ACC112 (cell line): ENCODE data around the gene SLC66A3.

Experiments used
- H2AFZ ChIP-seq: fragments of 200-600 bp; sonication (generic); one replicate; pipeline ENCODE4 v1.6.0; 2017; ENCODE audit warnings: antibody characterized with exemption, low read length; ENCODE audit not compliant: unreplicated experiment
- H3K27ac ChIP-seq: fragments of 200-600 bp; sonication (generic); 2 replicates; pipeline ENCODE4 v1.5.1; 2014; ENCODE audit warnings: low read depth, mild to moderate bottlenecking, antibody characterized with exemption, low read length, moderate library complexity
- H3K27me3 ChIP-seq: fragments of 200-600 bp; sonication (generic); 2 replicates; pipeline ENCODE4 v1.6.1; 2014; ENCODE audit warnings: mild to moderate bottlenecking, antibody characterized with exemption, low read length, moderate library complexity, mixed read lengths; ENCODE audit not compliant: insufficient read depth
- H3K36me3 ChIP-seq: fragments of 200-600 bp; sonication (generic); 2 replicates; pipeline ENCODE4 v1.6.1; 2016; ENCODE audit warnings: mild to moderate bottlenecking, antibody characterized with exemption, low read length, moderate library complexity, mixed read lengths; ENCODE audit not compliant: insufficient read depth
- H3K4me1 ChIP-seq: fragments of 200-600 bp; sonication (generic); one replicate; pipeline ENCODE4 v1.6.1; 2016; ENCODE audit warnings: low read length, mixed read lengths; ENCODE audit not compliant: insufficient read depth, unreplicated experiment, control insufficient read depth
- H3K4me3 ChIP-seq: fragments of 200-600 bp; sonication (generic); 2 replicates; pipeline ENCODE4 v1.5.1; 2014; ENCODE audit warnings: mild to moderate bottlenecking, low read depth, low read length
- H3K79me2 ChIP-seq: fragments of 200-600 bp; sonication (generic); one replicate; pipeline ENCODE4 v1.6.0; 2016; ENCODE audit warnings: low read length; ENCODE audit not compliant: control insufficient read depth, unreplicated experiment, insufficient read depth

The SLC66A3 gene

DNA sequence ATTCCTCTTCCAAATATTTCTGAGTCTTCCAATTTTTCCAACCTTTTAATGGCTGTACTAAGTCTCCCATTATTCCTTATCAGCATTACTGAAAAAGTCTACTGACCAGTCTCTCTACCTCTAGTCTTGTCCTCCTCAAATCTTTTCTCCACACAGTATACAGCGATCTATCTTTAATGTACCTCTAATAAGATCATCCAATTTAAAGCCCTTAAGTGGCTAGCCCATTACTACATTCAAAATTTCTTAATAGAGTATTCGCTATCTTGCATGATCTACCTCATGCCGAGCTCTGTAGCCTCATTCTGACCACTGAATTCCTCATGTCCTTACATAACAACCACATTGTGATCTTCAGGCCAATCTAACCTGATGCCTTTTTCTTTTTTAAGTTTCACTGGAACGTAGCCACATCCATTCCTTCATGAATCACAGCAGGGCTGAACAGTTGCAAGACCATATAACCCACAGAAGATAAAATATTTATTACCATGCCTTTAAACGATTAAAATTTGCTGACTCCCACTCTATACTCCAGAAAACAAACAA is 57.9 kb downstream of the SLC66A3 start:
- H3K4me3 ChIP-seq, result no peak overlapping the region
- H3K36me3 ChIP-seq, result peaks cover 27% of the 10 kb centered on the region
- no peaks in the 10 kb centered on the region for H3K27me3 ChIP-seq
- H3K4me1 ChIP-seq, result peaks cover 5% of the 10 kb centered on the region
- H2AFZ ChIP-seq, result no peak overlapping the region
- no peaks in the 10 kb centered on the region for H3K79me2 ChIP-seq
- no peak overlapping the region for H3K27ac ChIP-seq

DNA sequence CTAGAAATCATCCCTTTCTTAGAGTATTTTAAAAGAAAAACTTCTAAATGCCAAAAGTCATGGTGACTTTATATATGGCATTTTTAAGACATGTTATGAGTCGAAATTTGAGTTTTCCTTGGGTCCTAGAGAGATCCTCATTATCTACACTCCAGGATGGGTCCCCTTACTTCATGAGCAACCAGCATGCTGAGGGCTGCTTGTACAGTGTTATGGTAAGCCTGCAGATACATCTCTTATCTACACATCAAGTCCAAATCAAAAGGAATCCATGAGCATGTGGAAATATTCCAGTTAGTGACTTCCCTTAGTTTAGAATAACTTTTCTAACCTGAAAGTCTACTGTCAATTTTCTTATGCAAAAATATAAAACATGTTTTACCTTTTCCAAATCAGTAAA is 58.7 kb downstream of the SLC66A3 start:
- Histone ChIP-seq H2AFZ (no peak overlapping the region), H3K36me3 (peaks cover 26% of the 10 kb centered on the region), H3K4me3 (no peak overlapping the region), H3K4me1 (peaks cover 5% of the 10 kb centered on the region), H3K27ac (no peak overlapping the region), H3K79me2 (no peaks in the 10 kb centered on the region), H3K27me3 (no peaks in the 10 kb centered on the region)

DNA sequence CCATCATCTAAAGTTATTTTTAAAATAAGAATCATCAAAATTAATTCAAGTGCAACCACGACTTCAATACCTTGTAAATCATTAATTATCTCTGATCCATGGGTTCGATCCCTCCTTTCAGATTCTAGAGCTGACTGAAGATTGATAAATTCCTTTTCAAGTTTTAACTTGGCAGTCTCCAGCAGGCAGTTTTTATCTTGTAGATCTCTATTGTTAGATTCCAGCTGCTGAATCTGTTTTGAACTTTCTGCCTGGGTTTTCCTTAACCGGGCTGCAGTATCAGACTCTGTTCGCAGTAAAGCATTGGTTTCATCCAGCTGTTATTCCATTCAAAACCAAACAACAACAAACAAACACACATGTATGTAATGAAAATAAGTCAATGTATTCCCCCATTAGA is 59.5 kb downstream of the SLC66A3 start:
- Histone ChIP-seq H2AFZ (no peak overlapping the region), H3K79me2 (no peaks in the 10 kb centered on the region), H3K27me3 (no peaks in the 10 kb centered on the region), H3K36me3 (peaks cover 22% of the 10 kb centered on the region), H3K4me3 (no peak overlapping the region), H3K27ac (no peak overlapping the region), H3K4me1 (peaks cover 5% of the 10 kb centered on the region)

DNA sequence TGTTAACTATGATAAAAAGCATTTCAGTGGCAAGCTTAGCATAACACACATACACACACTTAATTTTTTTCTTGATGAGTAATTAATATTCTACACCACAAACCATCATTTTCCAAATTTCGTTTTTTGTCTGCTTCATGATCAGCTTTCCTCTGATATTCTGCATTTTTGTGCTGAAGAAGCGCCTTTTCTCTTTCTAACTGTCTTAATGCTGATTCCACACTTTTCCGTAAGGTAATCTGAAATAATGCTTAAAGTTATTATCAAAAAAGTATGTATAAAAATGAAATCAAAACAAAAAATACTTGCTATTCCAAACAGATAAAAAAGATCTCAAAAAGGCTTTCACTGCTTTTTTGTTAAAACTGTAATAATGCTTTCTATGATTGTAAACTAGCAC is 60.1 kb downstream of the SLC66A3 start:
- Histone ChIP-seq H3K27me3 (no peaks in the 10 kb centered on the region), H3K4me1 (peaks cover 5% of the 10 kb centered on the region), H3K27ac (no peak overlapping the region), H3K4me3 (no peak overlapping the region), H2AFZ (no peak overlapping the region), H3K36me3 (peaks cover 20% of the 10 kb centered on the region), H3K79me2 (no peaks in the 10 kb centered on the region)

DNA sequence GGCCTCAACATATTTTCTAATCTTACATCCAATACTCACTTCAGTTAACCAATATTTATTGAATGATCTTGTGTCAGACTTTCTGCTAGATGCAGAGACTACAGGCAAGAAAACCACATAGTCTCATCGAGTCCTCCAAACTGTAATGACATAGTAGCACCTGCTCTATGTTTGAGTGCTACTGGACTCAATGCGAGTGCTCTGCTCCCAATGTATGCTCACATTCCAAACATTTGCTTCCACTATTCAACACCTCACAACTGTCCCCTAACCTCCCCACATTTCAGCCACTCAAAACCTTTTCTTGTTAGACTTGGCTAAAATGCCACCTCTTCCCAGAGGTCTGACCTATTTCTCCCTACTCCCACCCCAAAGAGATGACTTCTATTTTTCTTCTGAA is 65.2 kb downstream of the SLC66A3 start:
- Histone ChIP-seq H3K4me1 (peaks cover 5% of the 10 kb centered on the region), H3K4me3 (no peak overlapping the region), H3K27me3 (no peaks in the 10 kb centered on the region), H3K79me2 (no peaks in the 10 kb centered on the region), H2AFZ (no peak overlapping the region), H3K27ac (no peak overlapping the region), H3K36me3 (peaks cover 7% of the 10 kb centered on the region)

DNA sequence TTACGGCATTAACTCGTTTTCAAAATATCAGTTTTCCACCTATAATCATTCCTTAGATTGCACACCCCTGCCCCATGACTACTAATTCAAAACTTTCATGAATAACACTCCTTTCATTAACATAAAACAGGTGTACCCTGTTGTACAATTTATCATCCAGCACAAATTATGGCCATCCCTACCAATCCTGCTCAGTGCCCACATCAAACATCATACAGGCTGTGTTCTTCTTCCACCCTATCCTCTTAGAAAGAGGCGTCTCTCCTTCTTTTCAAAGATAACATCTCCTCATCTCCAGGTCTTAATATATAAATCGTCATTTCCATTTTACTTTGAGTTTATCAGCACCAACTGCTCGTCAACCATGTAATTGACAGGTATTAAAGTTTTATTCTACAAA is 67.6 kb downstream of the SLC66A3 start:
- H3K27me3 ChIP-seq, result no peaks in the 10 kb centered on the region
- no peak overlapping the region for H3K4me3 ChIP-seq
- H3K4me1 ChIP-seq, result no peaks in the 10 kb centered on the region
- H3K27ac ChIP-seq, result no peak overlapping the region
- H2AFZ ChIP-seq, result no peak overlapping the region
- no peaks in the 10 kb centered on the region; the same call in 1 of the 2 replicates for H3K36me3 ChIP-seq
- H3K79me2 ChIP-seq, result no peaks in the 10 kb centered on the region

DNA sequence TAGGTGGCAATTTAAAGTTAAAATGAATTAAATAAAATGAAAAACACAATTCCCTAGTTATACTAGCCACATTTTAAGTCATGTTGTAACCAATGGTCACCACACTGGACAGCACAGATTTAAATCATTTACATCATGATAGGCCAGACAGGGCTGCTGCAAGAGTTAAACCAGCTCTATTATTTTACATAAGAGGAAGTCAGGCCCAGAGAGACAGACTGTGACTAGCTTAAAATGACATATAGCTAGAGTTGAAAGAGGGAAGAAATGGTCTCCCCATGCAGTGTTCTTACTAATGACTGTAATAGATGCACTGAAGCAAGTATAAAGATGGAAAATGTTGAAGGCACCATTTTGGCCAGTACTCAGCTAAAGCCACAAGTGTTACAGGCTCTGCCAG is 69.6 kb downstream of the SLC66A3 start:
- H3K79me2 ChIP-seq, result no peaks in the 10 kb centered on the region
- H2AFZ ChIP-seq, result no peak overlapping the region
- no peak overlapping the region for H3K4me3 ChIP-seq
- H3K36me3 ChIP-seq, result no peaks in the 10 kb centered on the region; the same call in 1 of the 2 replicates
- H3K27ac ChIP-seq, result no peak overlapping the region
- no peaks in the 10 kb centered on the region for H3K27me3 ChIP-seq
- no peaks in the 10 kb centered on the region for H3K4me1 ChIP-seq

DNA sequence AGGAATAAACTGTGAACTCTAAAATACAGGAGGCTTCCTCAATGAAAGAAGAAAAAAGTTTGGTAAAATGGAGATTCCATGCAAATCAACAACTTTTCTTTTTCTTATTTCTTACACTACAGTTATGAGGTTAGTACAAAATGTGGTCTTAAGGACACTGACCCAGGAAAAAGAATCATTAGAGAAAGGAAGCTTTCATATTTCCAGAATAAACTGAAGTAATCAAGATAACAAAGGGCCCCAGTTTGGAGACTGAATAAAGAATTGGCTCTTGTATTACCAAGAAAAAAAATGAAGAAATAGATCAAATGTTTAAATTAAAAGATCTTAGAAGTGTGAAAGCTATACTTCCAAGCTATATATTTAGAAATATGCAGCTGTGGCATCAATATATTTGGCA is 72.3 kb downstream of the SLC66A3 start:
- H3K4me1 ChIP-seq, result no peaks in the 10 kb centered on the region
- H3K27me3 ChIP-seq, result no peaks in the 10 kb centered on the region
- H3K27ac ChIP-seq, result no peak overlapping the region
- no peak overlapping the region for H2AFZ ChIP-seq
- H3K79me2 ChIP-seq, result no peaks in the 10 kb centered on the region
- H3K4me3 ChIP-seq, result no peak overlapping the region
- no peaks in the 10 kb centered on the region for H3K36me3 ChIP-seq
